ENCODE results near the gene DERA.

- TF ChIP-seq CTCF (conservative IDR thresholded peaks at IDR 0.05; ENCODE audit: low read depth, low read length) (no peak), EZH2 (IDR thresholded peaks at IDR 0.05; ENCODE audit: borderline replicate concordance, low read depth, low read length, poor library complexity, severe bottlenecking) (no peak)
These were observed 123.1 kb downstream of the DERA start for GRCh38 chr12:16034136-16034817.

Measured in A673 (cell line).